ENCODE results near the gene SNX8. TPM values are rescaled to one million over a fixed set of nuclear protein-coding genes. Genes with fewer than 3 reads are reported as not detected.

SNX8 gene
- total RNA-seq, 1 experiment from 2014 or later, result 86.6 TPM

DNA sequence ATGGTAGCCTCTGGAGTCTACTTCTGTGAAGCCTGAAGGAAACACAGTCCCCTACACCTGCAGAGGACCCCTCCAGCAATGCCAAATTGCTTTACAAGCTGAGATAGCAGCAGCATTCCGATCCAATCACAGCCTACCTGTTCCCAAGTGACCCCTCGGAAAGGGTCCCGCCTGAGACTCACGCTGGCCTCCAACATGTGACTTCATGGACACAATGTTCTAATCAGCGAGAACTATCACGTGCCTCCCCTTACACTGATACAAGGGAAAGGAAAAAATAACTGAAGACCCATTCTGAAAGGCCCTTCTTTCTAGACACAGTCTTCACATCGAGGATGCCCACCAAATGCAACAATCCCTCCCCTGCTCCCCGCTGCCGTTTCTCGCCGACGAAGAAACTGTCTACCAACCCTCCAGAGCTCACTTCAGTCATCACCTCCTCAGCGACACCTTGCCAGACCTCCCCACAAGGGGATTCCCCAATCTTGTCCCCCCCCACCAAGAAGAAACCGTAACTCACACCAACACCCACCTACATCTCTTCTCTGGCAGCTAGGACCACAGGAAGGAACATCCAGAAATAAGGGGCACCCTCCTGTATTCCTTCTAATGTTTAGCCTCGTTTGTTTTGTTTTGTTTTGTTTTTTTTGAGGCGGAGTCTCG, 1.8 kb downstream of the SNX8 start:
- H3K36me3 ChIP-seq (ENCODE audit: control insufficient read depth, insufficient read depth, low read length), result no peaks in the 10 kb centered on the region
- H3K4me3 ChIP-seq (ENCODE audit: low read depth, low read length), result no peak overlapping the region
- peak overlapping the region; percentile 65 for H3K27ac Mint-ChIP-seq (ENCODE audit: unreplicated experiment)

DNA sequence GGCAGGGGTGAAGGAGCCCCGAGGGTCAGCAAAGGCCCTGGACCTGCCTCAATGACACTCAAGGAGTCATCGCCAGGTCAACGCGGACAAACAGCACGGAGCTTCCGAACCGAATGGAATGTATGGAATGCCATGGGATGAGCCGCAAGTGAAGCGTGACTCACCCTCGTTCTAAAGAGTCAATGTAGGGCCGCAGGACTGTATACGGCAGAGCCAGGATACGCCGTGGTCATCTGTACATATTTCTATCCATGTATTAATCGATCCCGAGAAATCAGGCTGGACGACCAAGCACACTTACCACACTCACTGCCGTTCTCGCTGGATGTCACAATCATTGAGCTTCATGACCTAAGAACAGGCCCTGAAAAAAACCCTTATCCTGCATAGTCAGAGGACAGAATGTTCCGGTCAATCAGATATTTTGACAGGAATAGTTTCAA, 4.3 kb downstream of the SNX8 start:
- Histone ChIP-seq H3K4me1 (peaks cover 34% of the 10 kb centered on the region), H3K27me3 (replicated peaks; ENCODE audit: control insufficient read depth, insufficient read depth, low read length) (no peaks in the 10 kb centered on the region), H3K9me3 (no peaks in the 10 kb centered on the region), H3K4me3 (ENCODE audit: low read depth, low read length) (no peak overlapping the region), H3K36me3 (ENCODE audit: control insufficient read depth, insufficient read depth, low read length) (no peaks in the 10 kb centered on the region; the same call in 1 of the 2 replicates)
- Mint-ChIP-seq H3K27me3 (ENCODE audit: insufficient read depth, unreplicated experiment) (no peaks in the 10 kb centered on the region), H3K27ac (ENCODE audit: unreplicated experiment) (peak overlapping the region; percentile 95), H3K4me3 (ENCODE audit: unreplicated experiment) (peak overlapping the region; percentile 66), H3K36me3 (ENCODE audit: insufficient read depth, unreplicated experiment) (peaks cover 20% of the 10 kb centered on the region), H3K4me1 (ENCODE audit: low read depth, unreplicated experiment) (peaks cover 16% of the 10 kb centered on the region), H3K9me3 (ENCODE audit: unreplicated experiment) (no peaks in the 10 kb centered on the region)
- TSS peak; percentile 38 for BruUV-seq (replicated peaks)
- intact Hi-C loops (cut with micrococcal nuclease; ENCODE audit: unreplicated experiment), result loop anchor here (5.0 kb wide), 2 partner anchors 42 to 68 kb away; partner anchors contain the start of genes EIF3B, MRM2 and NUDT1
- TF ChIP-seq, protein P1, sequence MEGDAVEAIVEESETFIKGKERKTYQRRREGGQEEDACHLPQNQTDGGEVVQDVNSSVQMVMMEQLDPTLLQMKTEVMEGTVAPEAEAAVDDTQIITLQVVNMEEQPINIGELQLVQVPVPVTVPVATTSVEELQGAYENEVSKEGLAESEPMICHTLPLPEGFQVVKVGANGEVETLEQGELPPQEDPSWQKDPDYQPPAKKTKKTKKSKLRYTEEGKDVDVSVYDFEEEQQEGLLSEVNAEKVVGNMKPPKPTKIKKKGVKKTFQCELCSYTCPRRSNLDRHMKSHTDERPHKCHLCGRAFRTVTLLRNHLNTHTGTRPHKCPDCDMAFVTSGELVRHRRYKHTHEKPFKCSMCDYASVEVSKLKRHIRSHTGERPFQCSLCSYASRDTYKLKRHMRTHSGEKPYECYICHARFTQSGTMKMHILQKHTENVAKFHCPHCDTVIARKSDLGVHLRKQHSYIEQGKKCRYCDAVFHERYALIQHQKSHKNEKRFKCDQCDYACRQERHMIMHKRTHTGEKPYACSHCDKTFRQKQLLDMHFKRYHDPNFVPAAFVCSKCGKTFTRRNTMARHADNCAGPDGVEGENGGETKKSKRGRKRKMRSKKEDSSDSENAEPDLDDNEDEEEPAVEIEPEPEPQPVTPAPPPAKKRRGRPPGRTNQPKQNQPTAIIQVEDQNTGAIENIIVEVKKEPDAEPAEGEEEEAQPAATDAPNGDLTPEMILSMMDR (IDR thresholded peaks at IDR 0.05; ENCODE audit: insufficient read depth in 1 of 2, low read depth in 1 of 2, low read length in 1 of 2, severe bottlenecking in 1 of 2, unreplicated experiment in 1 of 2), result no peak
- peak; percentile 73 to 86 for DNase-seq
- POLR2A ChIA-PET, result interaction anchor here (1.0 kb wide), 1 partner anchor 44 kb away, joined by 3 read pairs; the partner anchor contains the start of gene EIF3B
- CTCF ChIA-PET, result no interaction called here

More for the DNA sequence above, 1.8 kb downstream of the SNX8 start:
- intact Hi-C loops (cut with micrococcal nuclease; ENCODE audit: unreplicated experiment), result loop anchor here (5.0 kb wide), 2 partner anchors 40 to 70 kb away; partner anchors contain the start of genes EIF3B, MRM2 and NUDT1
- Mint-ChIP-seq H3K36me3 (ENCODE audit: insufficient read depth, unreplicated experiment) (peaks cover 20% of the 10 kb centered on the region), H3K4me1 (ENCODE audit: low read depth, unreplicated experiment) (peaks cover 16% of the 10 kb centered on the region), H3K27me3 (ENCODE audit: insufficient read depth, unreplicated experiment) (no peaks in the 10 kb centered on the region), H3K4me3 (ENCODE audit: unreplicated experiment) (peak overlapping the region; percentile 55), H3K9me3 (ENCODE audit: unreplicated experiment) (no peaks in the 10 kb centered on the region)
- BruUV-seq (replicated peaks), result TSS peak; percentile 59
- CTCF ChIA-PET, result no interaction called here
- Histone ChIP-seq H3K27me3 (replicated peaks; ENCODE audit: control insufficient read depth, insufficient read depth, low read length) (no peaks in the 10 kb centered on the region), H3K4me1 (peaks cover 34% of the 10 kb centered on the region), H3K9me3 (no peaks in the 10 kb centered on the region)
- POLR2A ChIA-PET, result no interaction called here
- TF ChIP-seq, protein P1 (IDR thresholded peaks at IDR 0.05; ENCODE audit: insufficient read depth in 1 of 2, low read depth in 1 of 2, low read length in 1 of 2, severe bottlenecking in 1 of 2, unreplicated experiment in 1 of 2), result no peak
- no peak for DNase-seq

DNA sequence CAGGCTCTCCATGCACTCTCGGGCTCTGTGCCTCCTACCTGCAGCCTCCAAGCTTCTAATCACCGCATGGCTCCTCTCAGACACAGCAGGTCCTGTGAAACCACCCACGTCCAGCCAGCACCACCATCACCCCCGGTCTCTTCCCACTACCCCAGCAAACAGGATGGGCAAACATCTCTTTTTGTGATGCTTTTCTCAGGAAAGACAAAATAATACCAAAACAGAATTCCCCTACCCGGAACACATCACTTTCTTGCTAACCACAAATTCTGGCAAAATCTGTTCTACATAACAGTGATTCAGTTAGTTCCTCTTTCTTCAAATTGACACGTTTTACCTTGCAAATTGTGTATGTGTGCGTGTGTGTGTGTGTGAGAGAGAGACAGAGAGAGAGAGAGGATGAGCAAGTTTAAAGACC, 6.5 kb downstream of the SNX8 start:
- TF ChIP-seq, protein P1 (IDR thresholded peaks at IDR 0.05; ENCODE audit: insufficient read depth in 1 of 2, low read depth in 1 of 2, low read length in 1 of 2, severe bottlenecking in 1 of 2, unreplicated experiment in 1 of 2), result no peak
- POLR2A ChIA-PET, result no interaction called here
- no peak overlapping the region for H3K4me3 Mint-ChIP-seq (ENCODE audit: unreplicated experiment)
- H3K36me3 ChIP-seq (ENCODE audit: control insufficient read depth, insufficient read depth, low read length), result no peaks in the 10 kb centered on the region; the same call in 1 of the 2 replicates
- H3K4me3 ChIP-seq (ENCODE audit: low read depth, low read length), result no peak overlapping the region
- no peaks in the 10 kb centered on the region for H3K9me3 ChIP-seq
- BruUV-seq (replicated peaks), result no TSS peak
- H3K4me1 ChIP-seq, result peaks cover 33% of the 10 kb centered on the region
- H3K9me3 Mint-ChIP-seq (ENCODE audit: unreplicated experiment), result no peaks in the 10 kb centered on the region
- peaks cover 13% of the 10 kb centered on the region for H3K36me3 Mint-ChIP-seq (ENCODE audit: insufficient read depth, unreplicated experiment)
- H3K27me3 ChIP-seq (replicated peaks; ENCODE audit: control insufficient read depth, insufficient read depth, low read length), result no peaks in the 10 kb centered on the region
- peaks cover 15% of the 10 kb centered on the region for H3K4me1 Mint-ChIP-seq (ENCODE audit: low read depth, unreplicated experiment)
- CTCF ChIA-PET, result no interaction called here
- no peaks in the 10 kb centered on the region for H3K27me3 Mint-ChIP-seq (ENCODE audit: insufficient read depth, unreplicated experiment)
- intact Hi-C loops (cut with micrococcal nuclease; ENCODE audit: unreplicated experiment), result no loop called here
- no peak for DNase-seq
- H3K27ac Mint-ChIP-seq (ENCODE audit: unreplicated experiment), result no peak overlapping the region
